ENCODE data around the gene ANTKMT.

- no peak for TF ChIP-seq CTCF (IDR thresholded peaks at IDR 0.05; ENCODE audit: poor library complexity, severe bottlenecking)
- TF ChIP-seq REST (IDR thresholded peaks at IDR 0.05; ENCODE audit: borderline replicate concordance): no peak
- TF ChIP-seq POLR2AphosphoS5 (IDR thresholded peaks at IDR 0.05): no peak
- no peak for TF ChIP-seq RAD21 (conservative IDR thresholded peaks at IDR 0.05)
- TF ChIP-seq SMC3 (conservative IDR thresholded peaks at IDR 0.05; ENCODE audit: poor library complexity): no peak
- no peak for TF ChIP-seq TAF1 (IDR thresholded peaks at IDR 0.05; ENCODE audit: low read depth)
- no peak for TF ChIP-seq EZH2 (IDR thresholded peaks at IDR 0.05; ENCODE audit: borderline replicate concordance, insufficient read depth, low read length, poor library complexity, severe bottlenecking)
- TF ChIP-seq MXI1 (conservative IDR thresholded peaks at IDR 0.05; ENCODE audit: poor library complexity, severe bottlenecking): no peak
Measured at GRCh38 chr16:721765-722540, 1.0 kb downstream of the ANTKMT start.
